HPDE6-E6E7 (cell line): ENCODE measurements around the gene ITFG1.
"Not testable (repeated sequence)": the region's sequence is repeated elsewhere in the genome, so short reads cannot be mapped to it uniquely, and the experiment has no call there.

Experiments
- DNase-seq: peaks from one replicate; pipeline ENCODE4 v3.0.0; 2011; ENCODE audit warnings: missing footprints; ENCODE audit errors: extremely low spot score

Gene ITFG1

DNA sequence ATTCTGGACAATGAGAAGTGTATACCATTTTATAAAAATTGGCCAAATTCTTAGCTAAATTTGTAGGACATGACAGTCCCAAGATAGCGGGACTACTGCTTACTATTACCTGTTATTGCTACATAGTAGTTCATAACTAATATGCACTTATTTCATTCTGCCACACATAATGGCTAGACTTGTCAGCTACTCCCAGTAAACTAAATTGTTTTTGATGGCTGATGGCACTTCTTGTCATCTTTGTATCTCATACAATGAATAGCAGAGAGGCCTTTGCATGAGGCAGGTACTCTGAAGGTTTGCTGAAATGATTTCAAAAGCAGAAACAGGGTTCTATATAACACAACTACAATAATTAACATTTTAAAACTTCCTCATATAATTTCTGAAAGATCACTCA is 44.0 kb downstream of the ITFG1 start:
- no peak for DNase-seq

DNA sequence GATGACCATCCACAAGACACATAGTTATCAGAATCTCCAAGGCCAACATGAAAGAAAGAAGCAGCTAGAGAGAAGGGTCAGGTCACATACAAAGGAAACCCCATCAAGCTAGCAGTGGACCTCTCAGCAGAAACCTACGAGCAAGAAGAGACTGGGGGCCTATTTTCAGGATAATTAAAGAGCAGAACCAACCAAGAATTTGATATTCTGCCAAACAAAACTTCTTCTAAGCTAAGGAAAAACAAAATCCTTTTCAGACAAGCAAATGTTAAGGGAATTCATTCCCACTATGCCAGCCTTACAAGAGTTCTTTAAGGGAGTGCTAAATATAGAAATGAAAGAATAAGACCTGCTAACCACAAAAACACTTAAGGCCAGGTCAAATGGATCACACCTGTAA is 47.8 kb downstream of the ITFG1 start:
- no peak for DNase-seq

DNA sequence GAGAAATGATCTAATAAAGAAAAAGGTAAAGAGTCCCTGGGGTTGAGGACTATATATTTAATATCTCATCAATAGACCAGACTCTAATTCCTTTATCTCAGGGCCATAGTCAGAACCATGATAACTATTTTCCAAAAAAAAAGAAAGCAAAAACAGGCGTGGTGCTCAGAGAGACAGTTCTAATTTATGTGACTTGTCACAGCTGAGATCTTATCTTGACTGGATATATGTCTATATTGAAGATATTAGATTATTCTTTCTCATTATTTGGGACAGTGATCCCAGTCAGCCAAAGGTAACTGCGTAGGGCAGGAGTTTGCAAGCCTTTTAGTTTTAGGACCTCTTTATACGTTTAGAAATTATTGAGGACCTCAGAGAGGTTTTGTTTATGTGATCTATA is 52.4 kb downstream of the ITFG1 start:
- DNase-seq, result no peak

DNA sequence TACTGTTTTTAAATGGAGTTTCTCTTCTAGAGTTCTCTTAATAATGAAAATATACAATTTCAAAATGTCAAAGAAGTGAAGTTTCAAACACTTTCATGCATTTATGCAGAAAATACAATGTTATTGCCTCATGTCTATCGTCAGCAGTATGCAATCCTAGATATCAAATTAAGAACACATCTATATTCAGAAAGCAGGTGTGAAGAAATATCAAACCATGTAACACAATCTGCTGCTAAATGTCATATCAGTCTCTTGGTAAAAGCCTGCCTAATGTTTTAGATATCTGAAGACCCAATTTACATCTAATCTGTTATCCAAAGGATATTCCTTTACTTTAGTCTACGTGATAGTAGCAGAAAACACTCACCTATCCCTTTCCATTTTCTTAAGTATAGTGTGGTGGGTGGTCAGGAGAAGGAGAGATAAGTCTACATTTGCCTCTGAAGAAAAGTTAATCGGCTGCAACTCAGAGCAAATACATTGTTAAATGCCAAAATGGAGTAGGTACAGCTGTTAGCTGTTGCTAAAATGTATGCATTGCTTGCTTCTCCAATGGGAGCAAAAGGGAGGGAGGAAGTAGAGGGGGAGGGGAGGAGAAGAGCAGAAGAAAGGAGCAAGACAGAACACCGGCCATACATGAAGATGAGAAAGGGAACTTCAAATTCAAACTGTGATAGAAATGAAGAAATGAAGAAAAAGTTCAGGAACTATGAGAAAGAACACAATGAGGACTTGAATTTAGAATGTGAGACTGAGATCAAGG is 64.9 kb downstream of the ITFG1 start:
- DNase-seq, result no peak

DNA sequence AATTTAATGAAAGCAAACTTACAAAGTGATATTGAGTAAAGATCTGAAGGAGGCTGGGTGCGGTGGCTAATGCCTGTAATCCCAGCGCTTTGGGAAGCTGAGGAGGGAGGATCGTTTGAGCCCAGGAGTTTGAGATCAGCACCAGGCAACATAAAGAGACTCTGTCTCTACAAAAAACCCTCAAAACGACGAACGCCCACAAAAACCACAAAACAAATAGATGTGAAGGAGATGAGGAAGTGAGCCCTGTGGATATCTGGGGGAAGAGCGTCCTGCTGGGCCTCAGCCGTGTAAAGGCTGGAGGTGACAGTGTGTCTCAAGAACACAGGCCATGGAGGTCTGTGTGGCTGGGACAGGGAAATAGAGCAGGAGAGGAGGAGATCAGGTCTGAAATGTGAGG is 68.8 kb downstream of the ITFG1 start:
- DNase-seq, result no peak

DNA sequence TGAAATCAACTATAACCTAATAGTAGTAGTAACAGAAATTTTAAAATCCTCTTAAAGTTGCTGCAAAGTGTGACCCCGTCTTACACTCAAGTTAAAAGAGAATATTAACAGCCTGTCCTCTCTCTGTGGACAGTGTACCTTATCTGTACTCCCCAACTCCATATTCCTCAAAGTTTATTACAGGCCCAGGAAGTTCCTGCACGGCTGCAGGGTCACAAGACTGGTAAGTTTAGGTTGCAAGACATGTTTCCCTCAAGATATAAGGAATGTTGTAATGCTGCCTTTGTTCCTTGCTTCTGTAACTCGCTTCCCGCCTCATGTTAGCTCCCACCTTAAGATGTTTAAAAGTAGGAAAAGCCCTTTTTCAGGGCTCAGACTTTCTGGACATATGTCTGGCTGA is 72.2 kb downstream of the ITFG1 start:
- no peak for DNase-seq

DNA sequence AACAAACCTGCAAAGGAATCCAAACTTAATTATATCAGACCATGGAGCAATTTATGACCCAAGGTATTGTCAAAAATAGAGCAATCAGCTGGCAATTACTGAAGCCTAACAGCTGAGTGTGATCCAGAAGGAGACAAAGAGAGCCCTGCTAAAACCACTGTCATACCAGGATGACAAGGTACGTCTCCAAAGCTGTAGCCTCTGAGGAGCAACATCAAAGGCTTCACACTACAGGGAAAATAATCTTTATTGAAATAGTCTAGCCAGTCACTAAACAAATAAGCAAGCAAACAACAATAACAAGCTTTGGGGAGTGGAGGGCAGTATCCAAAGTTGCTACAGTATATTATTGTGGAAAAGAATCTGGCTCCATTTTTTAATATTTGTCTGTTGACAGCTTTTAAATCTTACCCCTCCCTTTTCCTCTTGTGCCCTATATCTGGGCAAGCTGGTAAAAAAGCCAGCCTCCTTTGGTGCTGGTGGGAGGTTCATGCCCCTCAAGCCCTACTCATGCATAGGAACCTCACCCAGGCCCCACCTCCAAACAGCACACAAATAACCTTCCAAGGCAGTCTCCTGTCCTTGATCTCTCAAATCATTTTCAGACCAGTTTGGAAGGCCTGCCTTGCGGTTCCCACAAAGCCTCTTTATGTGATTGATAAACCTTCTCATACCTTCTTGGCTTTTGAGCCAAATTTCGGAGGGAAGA is 73.7 kb downstream of the ITFG1 start:
- DNase-seq, result no peak

DNA sequence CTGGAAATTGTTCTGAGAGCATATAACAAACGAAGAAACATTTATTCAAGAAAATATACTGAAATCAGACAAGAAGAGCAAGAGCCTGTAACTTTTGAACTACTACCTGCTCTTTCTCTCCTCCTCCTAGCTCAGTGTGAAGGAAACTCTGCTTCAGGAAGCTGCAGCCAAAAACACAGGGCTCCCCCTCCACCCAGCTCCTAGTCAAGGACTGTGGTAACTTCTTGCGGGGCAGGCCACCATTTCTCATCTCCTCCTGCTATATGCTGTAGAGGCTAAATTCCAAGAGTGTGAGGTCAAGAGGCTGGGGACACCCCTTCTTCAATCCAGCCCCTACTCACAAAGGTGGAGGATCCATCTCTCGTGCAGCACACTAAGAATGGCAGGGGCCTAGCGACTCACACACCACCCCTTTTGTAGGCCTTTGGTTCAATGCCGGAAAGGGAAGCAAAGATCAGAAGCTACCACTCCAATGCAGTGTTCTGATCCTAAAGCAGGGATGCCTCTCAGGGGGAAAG is 74.6 kb downstream of the ITFG1 start:
- no peak for DNase-seq

DNA sequence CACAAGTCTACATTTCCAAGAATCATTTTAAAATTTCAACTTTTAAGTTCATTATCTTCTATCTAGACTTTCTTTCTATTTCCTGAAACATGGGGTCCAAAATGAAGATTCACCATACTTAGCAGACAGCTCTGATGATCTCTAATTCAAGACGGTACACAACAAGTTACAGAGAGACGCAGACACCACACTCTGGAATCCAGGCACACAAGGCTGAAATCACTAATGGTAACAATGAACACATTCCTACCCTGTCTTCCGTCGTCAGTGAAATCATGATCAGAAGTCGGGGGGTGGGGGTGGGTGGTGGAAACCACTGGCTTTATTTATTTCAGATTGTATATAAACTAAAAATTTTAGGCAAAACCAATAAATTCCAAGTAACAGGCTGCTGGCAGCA is 78.5 kb downstream of the ITFG1 start:
- no peak for DNase-seq

DNA sequence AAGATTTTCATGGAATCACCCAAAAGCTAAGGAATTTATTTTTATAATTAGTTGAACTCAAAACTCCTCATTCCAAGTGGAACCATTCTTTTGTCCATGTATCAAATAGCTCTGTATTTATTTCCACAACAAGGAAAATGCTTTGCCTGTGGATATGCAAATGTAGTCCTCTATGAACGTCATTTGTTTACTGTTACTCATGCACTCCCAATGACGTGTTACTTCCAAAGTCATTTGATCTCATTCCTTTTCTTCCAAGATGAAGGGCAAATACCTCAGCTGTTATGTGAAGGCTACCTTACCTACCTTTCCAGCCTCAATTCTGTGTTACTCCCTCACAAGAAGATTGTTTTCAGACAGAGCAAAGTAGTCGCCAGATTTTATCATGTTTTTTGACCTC is 83.7 kb downstream of the ITFG1 start:
- no peak for DNase-seq

DNA sequence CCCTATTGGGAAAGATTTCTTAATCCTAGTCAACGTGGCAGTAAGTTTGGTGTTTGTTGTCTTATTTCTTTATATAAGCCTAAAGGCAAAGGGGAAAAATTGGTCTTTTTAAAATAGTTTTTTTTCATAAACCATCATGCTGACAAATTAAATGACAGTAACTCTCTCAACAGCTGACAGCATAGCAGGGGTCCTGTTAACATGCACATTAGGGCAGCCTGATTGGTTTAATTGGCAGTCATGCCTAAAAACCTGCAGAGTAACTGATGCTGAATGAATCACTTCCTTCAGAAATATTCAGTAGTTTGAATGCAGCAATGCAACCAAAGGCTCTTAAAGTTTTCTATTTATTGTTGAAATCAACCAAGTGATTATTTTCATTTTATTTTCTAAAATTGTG is 85.4 kb downstream of the ITFG1 start:
- no peak for DNase-seq

DNA sequence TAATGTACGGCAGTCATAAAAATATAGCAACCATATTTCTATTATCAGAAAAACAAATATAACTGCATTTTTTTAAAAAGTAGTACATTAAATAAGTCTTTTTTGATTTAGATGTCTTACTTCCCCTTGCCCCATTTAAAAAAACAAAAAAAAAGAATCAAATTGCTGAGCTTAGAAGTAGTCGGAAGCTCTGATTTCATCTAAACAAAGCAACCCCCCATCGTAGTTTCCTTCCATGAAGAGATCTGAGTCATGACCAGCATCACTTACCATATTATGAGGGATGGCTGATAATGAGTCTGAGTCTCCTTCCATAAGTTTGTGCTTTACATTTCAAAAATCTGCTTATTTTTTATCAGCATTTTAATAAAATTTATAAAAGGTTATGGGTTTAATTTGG is 86.2 kb downstream of the ITFG1 start:
- no peak for DNase-seq

DNA sequence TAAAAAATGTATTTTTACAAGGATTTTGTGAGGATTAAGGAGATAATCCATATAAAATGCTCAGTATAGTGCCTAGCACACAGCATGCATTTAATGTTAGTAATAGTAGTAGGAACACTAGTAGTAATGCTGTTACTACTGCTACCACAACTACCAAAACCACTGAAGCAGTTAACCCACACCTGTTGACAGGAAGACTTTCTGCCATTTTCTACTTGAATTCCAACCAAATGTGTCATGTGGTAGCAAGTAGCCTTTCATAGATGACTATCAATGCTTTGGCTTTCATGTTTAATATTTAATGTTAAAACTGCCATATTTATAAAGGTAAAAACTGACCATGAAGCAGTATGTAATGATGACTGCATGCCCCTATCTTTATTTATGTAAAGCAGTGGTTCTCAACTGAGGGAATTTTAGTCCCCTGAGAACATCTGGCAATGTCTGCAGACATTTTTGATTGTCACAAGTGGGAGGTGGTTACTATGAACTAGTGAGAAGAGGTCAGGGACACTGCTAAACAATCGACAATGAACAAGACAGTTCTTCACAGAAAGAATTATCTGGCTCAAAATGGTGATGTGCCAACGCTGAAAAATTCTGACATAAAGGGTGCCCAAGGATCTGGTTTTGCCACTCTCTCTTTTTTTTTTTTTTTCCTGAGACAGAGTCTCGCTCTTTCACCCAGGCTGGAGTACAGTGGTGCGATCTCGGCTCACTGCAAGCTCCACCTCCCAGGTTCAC is 89.4 kb downstream of the ITFG1 start:
- no peak for DNase-seq

DNA sequence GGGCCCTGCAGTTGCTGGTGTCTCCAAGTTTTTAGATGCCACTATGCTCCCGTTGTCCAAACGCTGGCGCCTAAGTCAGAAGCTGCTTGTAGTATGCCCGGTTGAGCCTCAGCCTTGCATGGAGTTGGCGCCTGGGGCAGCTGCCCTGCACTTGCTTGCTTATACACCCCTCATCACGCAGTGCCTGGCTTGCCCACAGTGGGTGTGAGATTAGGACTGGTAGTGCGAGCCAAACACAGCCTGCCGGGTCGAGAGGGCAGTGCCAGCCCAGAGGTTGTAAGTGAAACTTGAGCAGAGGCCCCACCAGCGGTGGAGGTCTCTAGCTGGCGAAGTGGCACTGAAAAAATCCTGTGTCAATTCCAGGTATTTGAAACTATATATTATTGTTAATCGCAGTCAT is 90.3 kb downstream of the ITFG1 start:
- no peak for DNase-seq

DNA sequence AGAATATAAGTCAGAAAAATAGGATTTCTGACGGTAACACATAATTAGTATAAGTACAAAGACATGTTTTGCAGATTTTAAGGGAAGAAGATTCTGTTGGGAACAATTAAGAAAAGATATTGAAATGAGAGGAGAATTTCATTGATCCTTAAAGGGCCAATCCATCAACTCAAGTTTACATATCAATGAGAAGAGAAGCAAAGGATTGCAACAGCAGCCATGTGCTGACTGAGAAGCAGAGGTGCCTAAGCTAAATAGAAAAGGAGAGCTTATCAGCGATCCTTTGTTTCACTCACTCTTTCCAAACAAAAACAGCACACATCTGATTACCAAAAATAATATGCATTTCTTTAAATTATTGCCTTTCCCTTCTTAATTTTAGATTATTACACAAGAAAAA is 94.6 kb downstream of the ITFG1 start:
- no peak for DNase-seq

DNA sequence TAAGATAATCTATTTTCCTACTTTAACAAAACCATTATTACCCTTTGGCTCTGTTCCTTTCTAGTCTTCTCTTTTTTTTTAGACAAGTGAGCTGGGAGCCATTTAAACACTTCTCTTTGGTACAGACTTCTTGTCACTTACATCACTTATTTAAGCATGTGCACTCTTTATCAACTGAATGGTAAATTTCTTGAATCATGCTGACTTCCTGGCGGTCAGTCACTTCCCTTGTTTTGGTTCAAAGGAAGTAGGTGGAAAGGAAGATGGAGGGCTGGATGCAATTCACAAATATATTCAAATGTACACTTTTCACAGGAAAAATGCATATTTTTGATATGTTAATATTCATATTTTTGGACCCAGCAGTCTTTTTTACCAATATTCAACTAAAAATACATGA is 97.1 kb downstream of the ITFG1 start:
- no peak for DNase-seq

DNA sequence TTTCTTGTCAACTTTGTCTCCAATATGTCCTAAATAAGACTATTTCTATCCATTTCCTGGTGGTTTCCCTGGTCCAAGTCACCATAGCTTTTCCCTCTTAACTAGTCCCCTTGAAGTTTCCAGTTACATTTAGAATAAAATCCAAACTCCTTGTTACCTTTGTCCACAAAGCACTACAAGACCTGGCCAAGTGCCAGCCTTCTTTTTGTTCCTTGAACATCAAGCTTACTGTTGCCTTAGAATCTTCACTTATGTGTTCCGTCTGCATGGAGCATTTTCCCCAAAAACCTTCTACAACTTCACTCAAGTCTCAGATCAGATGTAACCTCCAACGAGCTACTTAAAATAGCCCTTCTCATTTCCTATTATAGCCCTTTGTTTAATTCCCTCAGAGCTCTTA is 101.4 kb downstream of the ITFG1 start:
- no peak for DNase-seq

DNA sequence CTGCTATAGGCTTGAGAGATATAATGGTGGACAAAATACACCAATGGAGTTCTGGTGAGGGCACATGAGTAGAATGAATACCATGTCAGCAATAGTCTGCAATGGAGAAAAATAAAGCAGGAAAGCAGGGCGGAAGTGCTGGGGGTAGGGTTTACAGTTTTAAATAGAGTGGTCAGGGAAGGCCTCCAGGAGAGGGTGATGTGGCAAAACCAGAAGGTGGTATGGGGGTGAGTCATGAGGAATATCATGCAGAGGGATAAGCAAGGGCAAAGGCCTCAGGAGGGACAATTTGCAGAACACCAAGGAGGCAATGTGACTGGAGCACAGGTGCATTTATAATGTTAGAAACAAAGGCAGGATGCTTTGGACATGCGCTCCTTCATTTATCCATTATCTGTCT is 102.0 kb downstream of the ITFG1 start:
- no peak for DNase-seq

DNA sequence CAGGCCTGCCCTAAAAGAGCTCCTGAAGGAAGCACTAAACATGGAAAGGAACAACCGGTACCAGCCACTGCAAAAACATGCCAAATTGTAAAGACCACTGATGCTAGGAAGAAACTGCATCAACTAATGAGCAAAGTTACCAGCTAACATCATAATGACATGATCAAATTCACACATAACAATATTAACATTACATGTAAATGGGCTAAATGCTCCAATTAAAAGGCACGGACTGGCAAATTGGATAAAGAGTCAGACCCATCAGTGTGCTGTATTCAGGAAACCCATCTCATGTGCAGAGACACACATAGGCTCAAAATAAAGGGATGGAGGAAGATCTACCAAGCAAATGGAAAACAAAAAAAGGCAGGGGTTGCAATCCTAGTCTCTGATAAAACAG is 111.8 kb downstream of the ITFG1 start:
- DNase-seq, result not testable (repeated sequence)

DNA sequence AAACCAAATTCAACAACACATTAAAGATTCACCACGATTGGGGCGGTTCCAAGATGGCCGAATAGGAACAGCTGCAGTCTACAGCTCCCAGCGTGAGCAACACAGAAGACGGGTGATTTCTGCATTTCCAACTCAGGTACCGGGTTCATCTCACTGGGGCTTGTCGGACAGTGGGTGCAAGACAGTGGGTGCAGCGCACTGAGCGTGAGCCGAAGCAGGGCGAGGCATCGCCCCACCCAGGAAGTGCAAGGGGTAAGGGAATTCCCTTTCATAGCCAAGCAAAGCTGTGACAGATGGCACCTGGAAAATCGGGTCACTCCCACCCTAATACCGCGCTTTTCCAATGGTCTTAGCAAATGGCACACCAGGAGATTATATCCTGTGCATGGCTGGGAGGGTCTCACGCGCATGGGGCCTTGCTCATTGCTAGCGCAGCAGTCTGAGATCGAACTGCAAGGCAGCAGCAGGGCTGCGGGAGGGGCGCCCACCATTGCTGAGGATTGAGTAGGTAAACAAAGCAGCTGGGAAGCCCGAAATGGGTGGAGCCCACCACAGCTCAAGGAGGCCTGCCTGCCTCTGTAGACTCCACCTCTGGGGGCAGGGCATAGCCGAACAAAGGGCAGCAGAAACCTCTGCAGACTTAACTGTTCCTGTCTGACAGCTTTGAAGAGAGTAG is 113.7 kb downstream of the ITFG1 start:
- not testable (repeated sequence) for DNase-seq

DNA sequence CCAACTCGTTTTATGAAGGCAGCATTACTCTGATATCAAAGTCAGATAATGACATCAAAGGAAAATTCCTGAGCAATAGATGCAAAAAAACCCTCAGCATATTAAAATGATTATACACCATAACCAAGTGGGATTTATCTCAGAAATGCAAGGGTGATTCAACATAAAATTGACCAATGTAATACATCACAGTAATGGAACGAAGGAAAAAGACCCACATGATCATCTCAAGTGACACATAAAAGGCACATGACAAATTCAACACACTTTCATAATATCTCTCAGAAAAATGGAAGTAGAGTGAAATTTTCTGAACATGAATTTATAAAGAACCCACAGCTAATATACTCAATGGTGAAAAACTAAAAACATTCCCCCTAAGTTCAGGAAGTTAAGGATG is 118.8 kb downstream of the ITFG1 start:
- no peak for DNase-seq

DNA sequence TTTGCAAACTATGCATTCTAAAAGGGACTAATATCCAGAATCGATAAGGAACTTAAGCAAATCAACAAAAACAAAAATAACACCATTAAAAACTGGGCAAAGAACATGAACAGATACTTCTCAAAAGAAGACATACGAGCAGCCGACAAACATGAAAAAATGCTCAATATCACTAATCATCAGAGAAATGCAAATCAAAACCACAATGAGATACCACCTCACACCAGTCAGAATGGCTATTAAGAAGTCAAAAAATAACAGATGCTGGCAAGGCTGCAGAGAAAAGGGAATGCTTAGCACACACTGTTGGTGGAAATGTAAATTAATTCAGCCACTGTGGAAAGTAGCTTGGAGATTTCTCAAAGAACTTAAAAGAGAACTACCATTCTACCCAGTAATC is 130.3 kb downstream of the ITFG1 start:
- not testable (repeated sequence) for DNase-seq
